Measurements from ENCODE around the gene MYCN.
"Not testable (repeated sequence)": the region's sequence is repeated elsewhere in the genome, so short reads cannot be mapped to it uniquely, and the experiment has no call there.

Gene MYCN

GRCh38 chr2:15957881-15958713 lies 17.7 kb downstream of the MYCN start:
- DNase-seq (ENCODE audit: low read depth, low spot score): no peak

DNA sequence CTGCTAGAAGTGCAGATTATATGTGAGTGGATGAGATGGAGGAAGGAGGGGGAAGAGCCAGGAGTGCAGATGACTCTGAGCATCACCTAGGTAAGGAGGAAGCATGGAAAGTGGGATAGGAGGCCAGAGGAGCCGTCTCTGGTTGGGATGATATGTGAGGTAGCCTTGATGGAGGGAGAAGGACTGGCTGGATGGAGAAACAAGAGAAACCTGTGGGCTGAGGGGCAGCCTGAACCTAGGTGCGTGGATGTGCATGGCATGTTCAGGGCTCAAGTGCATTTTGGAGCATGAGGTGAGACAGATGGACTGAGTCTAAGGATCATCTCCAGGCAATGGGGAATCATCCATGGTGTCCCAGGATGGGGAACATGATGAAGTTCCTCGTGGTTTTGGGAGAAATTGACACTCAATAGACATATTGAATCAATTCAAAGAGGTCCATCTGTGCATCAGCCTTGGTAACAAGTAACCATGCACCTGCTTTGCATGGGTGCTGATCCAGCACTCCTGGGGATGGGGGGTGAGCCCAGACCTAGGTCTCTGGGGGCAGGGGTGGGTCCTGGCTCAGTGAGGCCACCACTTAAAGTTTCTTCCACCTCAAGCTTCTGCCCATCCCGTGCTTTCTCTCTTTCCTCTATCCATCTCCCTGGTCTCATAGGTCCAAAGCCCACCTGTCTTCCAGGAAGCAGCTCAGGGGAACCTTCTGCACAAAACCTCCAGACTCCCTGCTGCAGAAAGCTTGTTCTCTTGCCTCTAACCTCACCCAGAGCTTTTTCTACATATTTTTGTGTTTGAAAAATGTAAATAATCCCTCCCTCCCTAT lies 19.2 kb downstream of the MYCN start:
- DNase-seq (ENCODE audit: low read depth, low spot score): no peak

- not testable (repeated sequence) for DNase-seq (ENCODE audit: low read depth, low spot score)
Observed at GRCh38 chr2:15960154-15960520, 19.8 kb downstream of the MYCN start.

DNA sequence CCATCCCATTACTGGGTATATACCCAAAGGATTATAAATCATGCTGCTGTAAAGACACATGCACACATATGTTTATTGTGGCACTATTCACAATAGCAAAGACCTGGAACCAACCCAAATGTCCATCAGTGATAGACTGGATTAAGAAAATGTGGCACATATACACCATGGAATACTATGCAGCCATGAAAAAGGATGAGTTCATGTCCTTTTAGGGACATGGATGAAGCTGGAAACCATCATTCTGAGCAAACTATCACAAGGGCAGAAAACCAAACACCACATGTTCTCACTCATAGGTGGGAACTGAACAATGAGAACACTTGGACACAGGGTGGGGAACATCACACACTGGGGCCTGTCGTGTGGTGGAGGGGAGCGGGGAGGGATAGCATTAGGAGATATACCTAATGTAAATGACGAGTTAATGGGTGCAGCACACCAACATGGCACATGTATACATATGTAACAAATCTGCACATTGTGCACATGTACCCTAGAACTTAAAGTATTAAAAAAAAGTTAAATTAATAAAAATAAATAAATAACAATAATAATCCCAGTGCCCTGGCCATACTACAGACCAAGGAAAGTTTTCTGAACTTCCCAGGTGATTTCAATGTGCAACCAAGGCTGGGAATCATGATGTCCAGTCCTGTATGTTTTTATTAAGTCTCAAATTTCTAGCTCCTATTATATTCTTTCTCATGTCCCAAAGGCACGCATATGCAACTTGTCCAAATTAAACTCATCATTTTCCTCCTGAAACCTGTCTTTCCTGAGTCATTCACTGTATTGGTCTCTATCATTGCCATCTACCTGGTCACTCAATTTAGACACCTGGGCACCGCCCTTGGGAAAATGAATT lies 23.0 kb downstream of the MYCN start:
- not testable (repeated sequence) for DNase-seq (ENCODE audit: low read depth, low spot score)

- DNase-seq (ENCODE audit: low read depth, low spot score): no peak
Observed at GRCh38 chr2:15963977-15964670, 23.8 kb downstream of the MYCN start.

DNA sequence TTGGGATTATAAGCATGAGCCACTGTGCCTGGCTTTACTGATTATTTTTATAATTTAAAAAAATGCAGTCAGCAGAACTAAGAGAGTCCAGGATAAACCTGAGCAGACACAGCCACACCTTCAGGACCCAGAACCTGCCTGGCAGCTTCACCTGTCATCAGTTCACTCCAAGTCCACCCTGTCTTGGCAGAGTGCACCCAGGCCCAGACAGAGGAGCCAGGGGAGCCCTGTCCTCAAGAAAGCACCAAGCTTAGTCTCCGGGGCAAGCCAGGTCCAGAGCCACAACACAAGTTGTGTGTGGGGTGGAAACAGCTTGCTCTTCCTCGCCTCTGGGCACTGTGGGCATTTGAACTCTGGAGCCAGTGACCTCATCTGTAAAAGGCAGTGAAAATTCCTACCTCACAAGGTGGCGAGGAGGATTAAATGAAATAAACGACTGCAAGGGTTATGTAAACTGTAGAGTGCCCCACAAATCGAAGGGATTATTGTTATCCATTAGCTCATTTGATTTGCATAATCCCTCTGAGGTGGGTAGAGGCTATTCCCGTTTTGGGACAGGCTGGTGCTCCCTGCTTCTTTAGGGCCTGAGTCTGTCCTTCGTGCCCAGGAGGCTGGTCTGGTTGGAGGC lies 24.7 kb downstream of the MYCN start:
- no peak for DNase-seq (ENCODE audit: low read depth, low spot score)

GRCh38 chr2:15965564-15966019 lies 25.2 kb downstream of the MYCN start:
- DNase-seq (ENCODE audit: low read depth, low spot score): no peak

DNA sequence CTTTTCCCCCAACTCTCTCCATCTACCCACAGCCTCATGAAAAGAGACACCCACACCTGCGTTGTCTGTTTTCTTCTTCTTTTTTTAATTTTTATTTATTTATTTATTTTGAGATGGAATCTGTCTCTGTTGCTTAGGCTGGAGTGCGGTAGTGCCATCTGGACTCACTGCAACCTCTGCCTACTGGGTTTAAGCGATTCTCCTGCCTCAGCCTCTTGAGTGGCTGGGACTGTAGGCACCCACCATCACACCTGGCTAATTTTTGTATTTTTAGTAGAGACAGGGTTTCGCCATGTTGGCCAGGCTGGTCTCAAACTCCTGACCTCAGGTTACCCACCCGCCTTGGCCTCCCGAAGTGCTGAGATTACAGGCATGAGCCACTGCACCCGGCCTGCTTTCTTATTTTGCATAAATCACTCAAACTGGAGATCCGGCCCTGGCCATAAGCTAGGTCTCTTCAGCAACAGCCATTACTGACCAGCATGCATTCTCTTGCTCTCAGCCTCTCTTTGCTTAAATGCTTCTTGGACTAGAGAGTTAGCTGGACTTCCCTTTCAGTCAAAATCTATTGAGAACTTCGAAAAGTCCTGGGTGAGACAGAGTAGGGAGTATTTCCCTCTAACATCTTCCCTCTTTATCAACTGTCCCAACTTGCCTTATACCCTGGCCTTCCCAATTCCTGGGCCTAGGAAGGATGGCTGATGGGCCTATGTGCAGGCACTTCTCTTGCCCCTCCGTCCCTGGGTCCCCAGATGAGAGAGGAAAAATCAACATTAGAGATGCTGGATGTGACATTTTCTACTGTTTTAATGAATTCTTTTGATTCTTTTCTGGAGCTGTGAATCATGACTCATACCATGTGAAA lies 27.3 kb downstream of the MYCN start:
- no peak for DNase-seq (ENCODE audit: low read depth, low spot score)

DNA sequence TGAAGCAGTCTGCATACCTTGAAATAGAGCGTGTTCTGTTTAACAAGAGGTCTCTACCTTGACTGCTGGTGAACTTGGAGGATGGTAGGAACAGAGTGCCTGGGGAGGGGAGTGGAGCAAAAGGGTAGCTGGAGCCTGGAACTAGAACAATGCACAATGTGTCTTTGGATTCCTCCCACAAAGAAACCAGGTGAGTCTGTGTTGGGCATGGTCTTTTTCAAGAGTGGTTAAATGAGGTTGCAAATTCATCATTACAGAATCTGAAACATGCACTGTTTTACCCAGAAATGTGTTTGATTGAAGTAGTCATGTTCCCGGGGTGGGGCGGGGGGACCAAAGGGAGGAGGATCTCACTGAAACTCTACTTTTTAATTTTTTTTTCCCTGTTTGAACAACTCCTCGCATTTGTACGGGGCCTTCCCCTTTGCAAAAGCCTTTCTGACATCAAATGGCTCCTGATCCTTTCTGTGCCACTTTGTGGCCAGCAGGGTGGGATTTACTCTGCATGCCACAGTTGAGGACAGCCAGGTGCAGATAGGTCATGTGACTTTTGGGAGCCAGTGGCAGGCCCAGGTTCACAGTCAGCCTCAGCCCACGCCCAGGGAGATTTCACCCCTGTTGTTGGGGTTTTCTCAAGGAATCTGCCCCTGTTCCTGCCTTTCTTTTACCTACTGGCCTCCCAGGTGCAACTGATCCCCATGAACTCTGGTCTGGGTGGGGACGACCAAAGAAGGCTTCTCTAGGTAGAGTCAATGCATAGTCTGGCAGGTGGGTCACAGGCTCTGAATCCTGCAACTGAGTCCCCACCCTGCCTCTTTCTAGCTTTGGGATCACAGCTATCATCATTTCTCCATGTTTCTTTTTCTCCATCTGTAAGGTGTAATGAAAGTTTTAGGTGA lies 28.2 kb downstream of the MYCN start:
- no peak for DNase-seq (ENCODE audit: low read depth, low spot score)

GRCh38 chr2:15969214-15969613 lies 28.9 kb downstream of the MYCN start:
- no peak for DNase-seq (ENCODE audit: low read depth, low spot score)

DNA sequence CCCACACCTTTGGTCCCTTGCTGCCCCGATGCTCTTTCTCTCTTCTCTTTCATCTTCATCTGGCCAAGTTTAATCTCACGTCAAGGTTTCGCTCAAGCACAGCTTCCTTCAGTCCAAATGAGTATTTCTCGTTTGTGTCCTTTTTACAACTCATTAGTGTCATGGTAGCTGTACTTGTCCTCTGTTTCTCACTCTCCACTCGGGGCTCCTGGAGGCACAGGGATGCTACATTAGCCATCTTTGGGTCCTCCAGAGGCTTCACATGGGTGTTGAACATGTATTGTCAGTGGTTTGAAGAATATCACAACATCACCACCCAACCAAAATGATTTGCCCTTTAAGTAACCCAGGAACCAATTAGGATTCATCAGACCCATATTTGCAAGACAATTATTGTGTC lies 30.4 kb downstream of the MYCN start:
- no peak for DNase-seq (ENCODE audit: low read depth, low spot score)

GRCh38 chr2:15971351-15971750 lies 31.0 kb downstream of the MYCN start:
- DNase-seq (ENCODE audit: low read depth, low spot score): no peak

DNA sequence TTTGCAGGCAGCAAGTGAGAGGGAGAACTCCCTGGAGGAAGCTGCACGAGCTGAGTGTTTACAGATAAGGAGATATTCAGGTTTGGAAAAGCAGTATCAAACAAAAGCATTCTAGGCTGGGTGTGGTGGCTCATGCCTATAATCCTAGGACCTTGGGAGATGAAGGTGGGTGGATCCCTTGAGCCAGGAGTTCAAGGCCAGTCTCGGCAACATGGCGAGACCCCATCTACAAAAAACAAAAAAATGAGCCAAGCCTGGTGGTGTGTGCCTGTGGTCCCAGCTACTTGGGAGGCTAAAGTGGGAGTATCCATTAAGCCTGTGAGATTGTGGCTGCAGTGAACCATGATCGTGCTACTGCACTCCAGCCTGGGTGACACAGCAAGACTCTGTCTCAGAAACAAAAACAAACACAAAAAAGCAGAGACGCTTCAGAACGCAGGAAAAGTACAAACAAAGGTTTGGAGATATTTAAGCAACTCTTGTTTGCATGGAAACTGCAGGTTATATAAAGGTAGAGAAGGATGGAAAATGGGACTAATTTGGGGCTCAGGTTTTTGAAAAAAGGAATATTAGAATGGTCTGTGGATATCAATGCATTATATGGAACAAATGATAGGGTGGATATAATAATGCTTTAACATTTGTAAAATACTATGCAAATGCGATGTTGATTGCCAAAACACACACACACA lies 31.6 kb downstream of the MYCN start:
- no peak for DNase-seq (ENCODE audit: low read depth, low spot score)

GRCh38 chr2:15973481-15974401 lies 33.4 kb downstream of the MYCN start:
- DNase-seq (ENCODE audit: low read depth, low spot score): no peak

DNA sequence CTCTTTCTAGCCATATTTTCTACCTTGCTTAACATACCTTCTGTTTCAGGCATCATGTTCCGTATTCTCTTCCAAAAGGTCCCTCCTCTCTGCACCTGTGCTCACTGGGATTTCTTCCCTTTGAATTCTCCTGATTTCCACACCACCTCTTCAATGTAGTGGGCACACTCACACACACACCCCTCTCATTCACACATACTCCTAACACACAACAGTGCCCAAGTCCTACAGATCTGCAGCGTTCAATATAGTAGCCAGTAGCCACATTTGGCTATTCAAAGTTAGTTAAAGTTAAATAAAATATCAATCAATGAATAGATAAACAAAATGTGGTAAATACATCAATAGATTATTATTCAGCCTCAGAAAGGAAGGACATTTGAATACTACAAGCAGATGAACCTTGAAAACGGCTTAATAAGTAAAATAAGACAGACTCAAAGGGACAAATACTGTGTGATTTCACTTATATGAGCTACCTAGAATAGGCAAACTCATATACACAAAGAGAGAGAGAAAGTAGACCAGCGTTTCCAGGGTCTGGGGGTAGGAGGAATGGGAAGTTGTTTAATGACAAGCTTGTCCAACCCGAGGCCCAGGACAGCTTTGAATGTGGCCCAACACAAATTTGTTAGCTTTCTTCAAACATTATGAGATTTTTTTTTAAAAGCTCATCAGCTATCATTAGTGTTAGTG lies 34.4 kb downstream of the MYCN start:
- no peak for DNase-seq (ENCODE audit: low read depth, low spot score)

- no peak for DNase-seq (ENCODE audit: low read depth, low spot score)
Observed at GRCh38 chr2:15975261-15975600, 34.9 kb downstream of the MYCN start.

GRCh38 chr2:15975676-15976075 lies 35.3 kb downstream of the MYCN start:
- no peak for DNase-seq (ENCODE audit: low read depth, low spot score)

Data from activated naive CD8-positive, alpha-beta T cell treated with anti-CD3 and anti-CD28 coated beads, Interleukin-2, amount 50 U/mL, for 16 hours (primary cell).